Right lobe of liver (tissue), 4 donors: ENCODE measurements around the gene PDZD2.

Experiments
- POLR2A ChIP-seq: fragments of 450-650 bp; IDR thresholded peaks from one replicate; pipeline ENCODE4 v1.6.1; 2017; ENCODE audit warnings: antibody characterized with exemption, mild to moderate bottlenecking
- TF ChIP-seq, protein P1 (sequence below), 4 donors: fragments of 200-600 bp in 3 of 4; fragments of 450-650 bp in 1 of 4; IDR thresholded peaks; one replicate each; pipeline versions ENCODE4 v1.5.1 to v1.8.0; 2016 to 2022; ENCODE audit warnings: antibody characterized with exemption in 4 of 4, mild to moderate bottlenecking in 2 of 4
- donor health status: DM: no; HTN: no; CAD: no.
- donor health status: DM: no; HTN: no; CAD: no.
- donor health status: DM: no; HTN: yes; CAD: no.

DNA sequence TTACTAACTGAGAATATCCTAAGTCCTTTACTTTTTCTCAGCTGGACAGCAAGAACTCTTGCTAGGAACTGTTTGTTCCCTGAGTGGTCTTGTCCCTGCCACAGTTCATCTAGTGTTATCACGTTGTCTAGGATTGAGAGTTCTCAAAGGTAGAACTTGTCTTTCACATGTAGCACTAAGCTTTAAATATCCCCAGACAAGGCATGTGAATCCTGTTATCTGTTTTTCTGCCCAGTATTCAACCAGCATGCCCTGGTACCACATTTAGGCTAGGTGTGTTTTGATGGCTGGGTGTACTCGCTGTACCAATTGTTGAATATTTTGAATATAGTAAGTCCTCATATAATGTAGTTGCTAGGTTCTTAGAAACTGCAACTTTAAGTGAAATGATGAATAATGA is 27.9 kb upstream of the PDZD2 start:
- no peak for TF ChIP-seq POLR2A
- TF ChIP-seq, protein P1, sequence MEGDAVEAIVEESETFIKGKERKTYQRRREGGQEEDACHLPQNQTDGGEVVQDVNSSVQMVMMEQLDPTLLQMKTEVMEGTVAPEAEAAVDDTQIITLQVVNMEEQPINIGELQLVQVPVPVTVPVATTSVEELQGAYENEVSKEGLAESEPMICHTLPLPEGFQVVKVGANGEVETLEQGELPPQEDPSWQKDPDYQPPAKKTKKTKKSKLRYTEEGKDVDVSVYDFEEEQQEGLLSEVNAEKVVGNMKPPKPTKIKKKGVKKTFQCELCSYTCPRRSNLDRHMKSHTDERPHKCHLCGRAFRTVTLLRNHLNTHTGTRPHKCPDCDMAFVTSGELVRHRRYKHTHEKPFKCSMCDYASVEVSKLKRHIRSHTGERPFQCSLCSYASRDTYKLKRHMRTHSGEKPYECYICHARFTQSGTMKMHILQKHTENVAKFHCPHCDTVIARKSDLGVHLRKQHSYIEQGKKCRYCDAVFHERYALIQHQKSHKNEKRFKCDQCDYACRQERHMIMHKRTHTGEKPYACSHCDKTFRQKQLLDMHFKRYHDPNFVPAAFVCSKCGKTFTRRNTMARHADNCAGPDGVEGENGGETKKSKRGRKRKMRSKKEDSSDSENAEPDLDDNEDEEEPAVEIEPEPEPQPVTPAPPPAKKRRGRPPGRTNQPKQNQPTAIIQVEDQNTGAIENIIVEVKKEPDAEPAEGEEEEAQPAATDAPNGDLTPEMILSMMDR (IDR thresholded peaks at IDR 0.05) = no peak
